Urinary bladder (tissue), 4 donors: Measurements from ENCODE around the gene MAP4K2. TPM values are rescaled to one million over a fixed set of nuclear protein-coding genes. Genes with fewer than 3 reads are reported as not detected.
"Not testable (repeated sequence)": the region's sequence is repeated elsewhere in the genome, so short reads cannot be mapped to it uniquely, and the experiment has no call there.

Experiments
- DNase-seq: peaks from one replicate; pipeline ENCODE4 v3.0.0-alpha.2; 2015; ENCODE audit errors: extremely low spot score
- H3K27ac ChIP-seq: one replicate; pipeline ENCODE4 v1.5.1; 2013; ENCODE audit warnings: low read depth, mild to moderate bottlenecking, moderate library complexity
- H3K36me3 ChIP-seq: one replicate; pipeline ENCODE4 v1.6.1; 2013; ENCODE audit warnings: mild to moderate bottlenecking, moderate library complexity; ENCODE audit not compliant: insufficient read depth
- H3K4me1 ChIP-seq: one replicate; pipeline ENCODE4 v1.6.1; 2013; ENCODE audit warnings: mild to moderate bottlenecking, moderate library complexity; ENCODE audit not compliant: insufficient read depth
- H3K4me3 ChIP-seq: one replicate; pipeline ENCODE4 v1.5.1; 2013; ENCODE audit warnings: low read depth, low read length
- WGBS: extraction: QIAGEN DNeasy Blood & Tissue Kit; methylation state at CpG from one replicate; pipeline ENCODE4 v1.1.7; 2013; 5-methylcytosine and 5-hydroxymethylcytosine counted together
- polyA plus RNA-seq: library from polyadenylated mRNA; stranded (reverse); fragments of 200-250 nt; gene quantifications from one replicate; pipeline ENCODE4 v1.2.3, GENCODE V29; 2013
- total RNA-seq: library from RNA; depleted of rRNA; stranded (reverse); fragments of >200 nt; gene quantifications from one replicate; pipeline ENCODE4 v1.2.3, GENCODE V29; 2014
- donor health status: healthy with polysubstance abuse.
- donor health status: healthy.

The MAP4K2 gene
- total and polyA plus RNA-seq, 2 donors = 11.7 to 13.9 TPM

DNA sequence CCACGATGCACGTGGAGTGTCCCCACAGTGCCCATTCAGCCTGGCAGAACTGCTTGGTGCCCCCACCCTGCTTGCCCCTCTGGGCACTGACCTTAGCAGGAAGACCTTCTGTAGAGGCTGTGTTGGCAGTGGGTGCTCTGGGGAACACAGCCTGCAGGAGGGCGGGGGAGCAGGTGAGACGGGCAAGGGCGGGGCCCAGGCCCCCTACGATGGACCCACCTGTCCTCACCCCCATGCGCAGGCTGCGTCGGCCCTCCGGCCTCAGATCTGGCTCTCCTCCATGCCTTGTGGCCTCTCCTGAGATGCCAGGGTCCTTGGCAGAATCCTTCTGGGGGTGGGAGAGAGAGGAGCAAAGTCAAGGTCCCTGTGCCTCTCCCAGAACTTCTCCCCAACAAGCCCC is 30.5 kb upstream of the MAP4K2 start:
- WGBS = 91% methylated on average over 10 of the region's 10 CpGs
- no peak for DNase-seq
- Histone ChIP-seq H3K4me3 (no peak overlapping the region), H3K4me1 (no peaks in the 10 kb centered on the region), H3K27ac (no peak overlapping the region), H3K36me3 (no peaks in the 10 kb centered on the region)

- no peak overlapping the region for H3K4me3 ChIP-seq
- WGBS = 94% methylated on average over 12 of the region's 12 CpGs
- no peaks in the 10 kb centered on the region for H3K36me3 ChIP-seq
- no peak overlapping the region for H3K27ac ChIP-seq
- H3K4me1 ChIP-seq = no peaks in the 10 kb centered on the region
- no peak for DNase-seq
Observed at GRCh38 chr11:64833198-64833502, 30.1 kb upstream of the MAP4K2 start.

GRCh38 chr11:64832467-64833197 is 29.6 kb upstream of the MAP4K2 start:
- no peak for DNase-seq
- Histone ChIP-seq H3K27ac (no peak overlapping the region), H3K4me1 (no peaks in the 10 kb centered on the region), H3K36me3 (no peaks in the 10 kb centered on the region), H3K4me3 (no peak overlapping the region)
- 95% methylated on average over 21 of the region's 21 CpGs for WGBS

- no peaks in the 10 kb centered on the region for H3K36me3 ChIP-seq
- no peak for DNase-seq
- no peak overlapping the region for H3K4me3 ChIP-seq
- 86% methylated on average over 24 of the region's 24 CpGs for WGBS
- H3K27ac ChIP-seq = no peak overlapping the region
- no peaks in the 10 kb centered on the region for H3K4me1 ChIP-seq
Observed at GRCh38 chr11:64831411-64831891, 28.4 kb upstream of the MAP4K2 start.

- DNase-seq = no peak
- no peaks in the 10 kb centered on the region for H3K4me1 ChIP-seq
- H3K27ac ChIP-seq = no peak overlapping the region
- no peaks in the 10 kb centered on the region for H3K36me3 ChIP-seq
- no peak overlapping the region for H3K4me3 ChIP-seq
- WGBS = 92% methylated on average over 43 of the region's 43 CpGs
Observed at GRCh38 chr11:64829536-64830251, 26.7 kb upstream of the MAP4K2 start.

GRCh38 chr11:64827451-64827839 is 24.4 kb upstream of the MAP4K2 start:
- no peak overlapping the region for H3K27ac ChIP-seq
- no peak overlapping the region for H3K4me3 ChIP-seq
- H3K36me3 ChIP-seq = no peaks in the 10 kb centered on the region
- no peaks in the 10 kb centered on the region for H3K4me1 ChIP-seq
- no peak for DNase-seq
- WGBS = 92% methylated on average over 22 of the region's 22 CpGs

DNA sequence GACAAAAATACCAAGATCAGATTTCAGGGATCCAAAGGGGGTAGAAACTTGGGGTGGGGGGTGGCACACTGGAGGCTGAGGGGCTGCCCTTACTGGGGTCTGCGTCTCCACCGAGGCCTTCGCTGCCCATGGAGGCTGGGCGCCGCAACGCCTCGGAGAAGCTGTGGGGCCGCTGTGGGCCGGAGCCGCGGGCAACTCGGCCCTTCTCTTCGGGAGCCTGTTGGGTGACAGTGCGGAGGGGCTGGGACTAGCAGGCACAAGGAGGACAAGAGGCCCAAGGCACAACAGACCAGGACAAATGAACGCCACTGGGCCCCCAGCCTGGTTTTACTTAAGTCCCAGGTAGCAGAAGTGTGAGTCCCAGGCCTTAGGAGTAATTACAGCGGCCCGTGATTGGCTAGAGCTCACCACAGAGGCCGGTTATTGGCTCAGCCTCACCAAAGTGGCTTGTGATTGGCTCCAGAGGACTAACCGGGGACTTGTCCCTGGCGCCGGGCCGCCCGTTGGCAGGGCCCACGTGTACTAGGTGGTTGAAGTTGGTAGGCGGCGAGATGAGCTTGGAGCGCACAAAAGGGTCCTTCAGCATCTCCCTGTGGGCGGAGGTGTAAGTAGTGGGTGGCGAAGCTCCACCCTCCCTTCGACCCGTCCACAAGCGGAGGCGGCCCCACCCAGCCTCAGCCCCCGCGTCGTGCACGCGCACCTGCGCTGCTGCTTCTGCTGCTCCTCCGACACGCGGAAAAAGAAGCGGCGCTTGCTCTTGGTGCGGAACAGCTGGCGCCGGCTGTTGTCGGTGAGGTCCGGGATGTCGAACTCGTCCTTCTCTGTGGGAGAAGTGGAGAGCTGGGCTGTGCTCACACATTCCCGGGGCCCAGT is 23.8 kb upstream of the MAP4K2 start:
- Histone ChIP-seq H3K4me1 (no peaks in the 10 kb centered on the region), H3K4me3 (no peak overlapping the region), H3K27ac (no peak overlapping the region), H3K36me3 (no peaks in the 10 kb centered on the region)
- no peak for DNase-seq
- 92% methylated on average over 52 of the region's 52 CpGs for WGBS

DNA sequence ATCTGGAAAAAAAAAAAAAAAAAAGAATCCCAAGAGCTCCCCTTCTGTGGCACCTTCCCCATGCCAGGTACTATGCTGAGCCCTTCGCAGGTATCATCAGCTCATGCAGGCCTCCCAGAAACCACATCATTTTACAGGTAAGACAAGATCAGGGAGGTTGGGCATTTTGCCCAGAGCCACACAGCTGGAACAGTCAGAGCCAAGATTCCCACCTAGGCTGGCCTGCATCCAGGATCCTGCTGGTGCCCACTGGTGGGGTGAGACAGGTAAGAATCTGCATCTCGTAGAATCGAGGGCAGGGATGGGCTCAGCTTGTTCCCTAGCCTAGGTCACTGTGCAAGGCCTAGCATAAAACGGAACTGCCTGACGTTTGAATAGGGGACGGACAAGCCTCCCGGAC is 23.0 kb upstream of the MAP4K2 start:
- Histone ChIP-seq H3K4me3 (no peak overlapping the region), H3K27ac (no peak overlapping the region), H3K36me3 (no peaks in the 10 kb centered on the region), H3K4me1 (no peaks in the 10 kb centered on the region)
- DNase-seq = no peak
- WGBS = 91% methylated on average over 7 of the region's 7 CpGs

DNA sequence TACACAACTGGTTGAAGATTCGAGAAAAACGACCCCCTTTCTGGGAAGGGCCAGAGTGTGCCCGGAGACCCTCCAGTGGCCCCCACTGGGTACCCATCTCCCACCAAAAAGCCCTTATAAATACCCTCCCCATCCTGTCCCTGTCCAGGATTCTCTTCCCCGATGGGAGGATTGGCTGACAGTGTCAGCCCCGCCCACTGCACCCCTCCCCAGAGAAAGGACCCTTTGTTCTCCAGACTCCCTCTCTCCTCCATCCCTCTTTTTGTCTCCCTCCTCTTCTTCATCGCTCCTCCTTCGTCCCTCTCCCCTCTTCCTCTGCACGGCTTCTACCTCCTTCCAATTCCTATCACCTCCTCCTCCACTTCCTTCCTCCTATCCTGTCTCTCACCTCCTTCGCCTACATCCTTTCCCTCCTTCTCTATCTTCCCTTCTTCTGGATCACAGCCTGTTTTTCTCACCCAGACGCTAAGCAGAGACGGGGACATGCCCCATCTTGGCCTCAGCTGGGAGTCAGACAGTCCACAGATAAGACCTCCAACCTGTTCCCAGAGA is 20.6 kb upstream of the MAP4K2 start:
- Histone ChIP-seq H3K27ac (no peak overlapping the region), H3K36me3 (no peaks in the 10 kb centered on the region), H3K4me1 (no peaks in the 10 kb centered on the region), H3K4me3 (no peak overlapping the region)
- 61% methylated on average over 11 of the region's 11 CpGs for WGBS
- DNase-seq = no peak

DNA sequence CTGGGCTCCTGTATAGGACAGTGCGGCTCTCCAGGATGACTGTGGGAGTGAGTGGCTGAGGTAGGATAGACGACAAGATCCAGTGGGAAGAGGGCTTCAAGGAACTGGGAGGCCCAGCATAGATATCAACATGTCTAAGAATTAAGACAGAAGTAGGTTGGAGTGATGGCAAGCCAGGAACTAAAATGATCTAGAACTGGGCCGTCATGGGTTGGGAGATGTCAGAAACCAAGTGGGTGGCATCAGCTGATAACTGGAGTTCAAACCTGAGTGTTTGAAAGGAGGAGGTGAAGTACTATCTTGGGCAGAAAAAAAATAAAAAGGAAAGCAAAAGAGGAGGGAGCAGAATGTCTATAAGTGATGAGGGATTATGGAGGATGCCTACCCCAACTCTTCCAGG is 14.5 kb upstream of the MAP4K2 start:
- Histone ChIP-seq H3K4me3 (no peak overlapping the region), H3K27ac (no peak overlapping the region), H3K36me3 (no peaks in the 10 kb centered on the region), H3K4me1 (no peaks in the 10 kb centered on the region)
- no peak for DNase-seq
- 84% methylated on average over 3 of the region's 3 CpGs for whole genome bisulfite sequencing

DNA sequence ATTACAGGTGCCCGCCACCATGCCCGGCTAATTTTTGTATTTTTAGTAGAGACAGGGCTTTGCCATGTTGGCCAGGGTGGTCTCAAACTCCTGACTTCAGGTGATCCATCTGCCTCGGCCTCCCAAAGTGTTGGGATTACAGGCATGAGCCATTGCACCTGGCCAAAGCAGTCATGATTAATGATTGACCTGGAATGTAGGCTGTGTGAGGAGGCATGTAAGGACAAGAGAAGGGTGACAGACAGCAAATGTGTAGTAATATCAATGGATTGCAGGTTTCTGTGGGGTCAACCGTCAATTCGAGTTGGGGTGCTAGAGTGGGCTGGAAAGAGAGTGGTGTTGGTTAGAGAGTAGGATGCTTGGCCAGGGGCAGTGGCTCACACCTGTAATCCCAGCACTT is 12.4 kb upstream of the MAP4K2 start:
- not testable (repeated sequence) for H3K36me3 ChIP-seq, H3K27ac ChIP-seq, H3K4me3 ChIP-seq, H3K4me1 ChIP-seq, DNase-seq
- 79% methylated on average over 5 of the region's 5 CpGs for WGBS

- Histone ChIP-seq H3K36me3 (no peaks in the 10 kb centered on the region), H3K4me3 (no peak overlapping the region), H3K4me1 (no peaks in the 10 kb centered on the region), H3K27ac (no peak overlapping the region)
- no peak for DNase-seq
- 51% methylated on average over 7 of the region's 7 CpGs for WGBS
Observed at GRCh38 chr11:64814712-64815187, 11.7 kb upstream of the MAP4K2 start.

- whole genome bisulfite sequencing = 87% methylated on average over 5 of the region's 5 CpGs
- DNase-seq = no peak
- Histone ChIP-seq H3K36me3 (no peaks in the 10 kb centered on the region), H3K4me1 (no peaks in the 10 kb centered on the region), H3K4me3 (no peak overlapping the region), H3K27ac (no peak overlapping the region)
Observed at GRCh38 chr11:64813826-64814225, 10.8 kb upstream of the MAP4K2 start.
